ENCODE measurements around the gene LRRC49. TPM values are rescaled to one million over a fixed set of nuclear protein-coding genes. Genes with fewer than 3 reads are reported as not detected.

LRRC49 gene
- total and polyA plus RNA-seq, 2 experiments from 2014 or later, result 8.5 to 14.6 TPM

DNA sequence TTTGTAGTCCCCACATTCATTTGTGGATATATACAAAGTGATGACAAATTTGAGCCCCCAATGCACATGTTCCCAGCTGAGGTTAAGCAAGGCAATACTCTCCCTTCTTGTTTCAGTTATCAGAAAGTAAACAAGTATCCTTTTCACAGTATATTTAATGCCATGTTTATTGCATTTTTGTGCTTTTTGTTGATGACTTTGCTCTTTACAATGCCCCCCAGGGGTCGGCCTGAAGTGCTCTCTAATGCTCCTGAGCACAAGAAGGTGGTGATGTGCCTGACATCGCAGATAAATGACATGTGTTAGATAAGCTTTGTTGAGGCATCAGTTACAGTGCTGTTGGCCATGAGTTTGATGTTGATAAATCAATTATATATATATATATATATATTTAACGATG is 165.0 kb downstream of the LRRC49 start:
- Mint-ChIP-seq H3K27me3 (ENCODE audit: insufficient read depth, low read depth, poor library complexity) (no peaks in the 10 kb centered on the region), H3K27ac (no peak overlapping the region), H3K4me1 (no peaks in the 10 kb centered on the region), H3K4me3 (no peak overlapping the region), H3K36me3 (ENCODE audit: low read depth) (no peaks in the 10 kb centered on the region; the same call in 2 of the 3 replicates), H3K9me3 (no peaks in the 10 kb centered on the region; the same call in 2 of the 3 replicates)
- no peaks in the 10 kb centered on the region for H3K4me1 ChIP-seq (ENCODE audit: insufficient read depth)
- H3K4me3 ChIP-seq, result no peak overlapping the region
- H3K27me3 ChIP-seq (ENCODE audit: insufficient read depth), result no peaks in the 10 kb centered on the region
- no peaks in the 10 kb centered on the region for H4K20me1 ChIP-seq (replicated peaks; ENCODE audit: insufficient read depth)
- TF ChIP-seq STAT1 (IDR thresholded peaks at IDR 0.05; ENCODE audit: unreplicated experiment) (no peak), NANOG (IDR thresholded peaks at IDR 0.05; ENCODE audit: borderline replicate concordance) (no peak), ZNF331 (CRISPR knock-in tag; IDR thresholded peaks at IDR 0.05; ENCODE audit: low read depth) (no peak), POLR2AphosphoS5 (IDR thresholded peaks at IDR 0.05; ENCODE audit: low read depth) (no peak), EZH2phosphoT487 (IDR thresholded peaks at IDR 0.05; ENCODE audit: unreplicated experiment) (no peak), CREB1 (CRISPR knock-in tag; IDR thresholded peaks at IDR 0.05; ENCODE audit: low read depth) (no peak), JUNB (IDR thresholded peaks at IDR 0.05; ENCODE audit: unreplicated experiment) (no peak), EZH2 (IDR thresholded peaks at IDR 0.05; ENCODE audit: low read depth, unreplicated experiment) (no peak), ZNF114 (CRISPR knock-in tag; IDR thresholded peaks at IDR 0.05) (no peak)
- TF ChIP-seq, protein P1, sequence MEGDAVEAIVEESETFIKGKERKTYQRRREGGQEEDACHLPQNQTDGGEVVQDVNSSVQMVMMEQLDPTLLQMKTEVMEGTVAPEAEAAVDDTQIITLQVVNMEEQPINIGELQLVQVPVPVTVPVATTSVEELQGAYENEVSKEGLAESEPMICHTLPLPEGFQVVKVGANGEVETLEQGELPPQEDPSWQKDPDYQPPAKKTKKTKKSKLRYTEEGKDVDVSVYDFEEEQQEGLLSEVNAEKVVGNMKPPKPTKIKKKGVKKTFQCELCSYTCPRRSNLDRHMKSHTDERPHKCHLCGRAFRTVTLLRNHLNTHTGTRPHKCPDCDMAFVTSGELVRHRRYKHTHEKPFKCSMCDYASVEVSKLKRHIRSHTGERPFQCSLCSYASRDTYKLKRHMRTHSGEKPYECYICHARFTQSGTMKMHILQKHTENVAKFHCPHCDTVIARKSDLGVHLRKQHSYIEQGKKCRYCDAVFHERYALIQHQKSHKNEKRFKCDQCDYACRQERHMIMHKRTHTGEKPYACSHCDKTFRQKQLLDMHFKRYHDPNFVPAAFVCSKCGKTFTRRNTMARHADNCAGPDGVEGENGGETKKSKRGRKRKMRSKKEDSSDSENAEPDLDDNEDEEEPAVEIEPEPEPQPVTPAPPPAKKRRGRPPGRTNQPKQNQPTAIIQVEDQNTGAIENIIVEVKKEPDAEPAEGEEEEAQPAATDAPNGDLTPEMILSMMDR (conservative IDR thresholded peaks at IDR 0.05; ENCODE audit: low read depth in 2 of 2), result no peak
- TF ChIP-seq, protein P2, sequence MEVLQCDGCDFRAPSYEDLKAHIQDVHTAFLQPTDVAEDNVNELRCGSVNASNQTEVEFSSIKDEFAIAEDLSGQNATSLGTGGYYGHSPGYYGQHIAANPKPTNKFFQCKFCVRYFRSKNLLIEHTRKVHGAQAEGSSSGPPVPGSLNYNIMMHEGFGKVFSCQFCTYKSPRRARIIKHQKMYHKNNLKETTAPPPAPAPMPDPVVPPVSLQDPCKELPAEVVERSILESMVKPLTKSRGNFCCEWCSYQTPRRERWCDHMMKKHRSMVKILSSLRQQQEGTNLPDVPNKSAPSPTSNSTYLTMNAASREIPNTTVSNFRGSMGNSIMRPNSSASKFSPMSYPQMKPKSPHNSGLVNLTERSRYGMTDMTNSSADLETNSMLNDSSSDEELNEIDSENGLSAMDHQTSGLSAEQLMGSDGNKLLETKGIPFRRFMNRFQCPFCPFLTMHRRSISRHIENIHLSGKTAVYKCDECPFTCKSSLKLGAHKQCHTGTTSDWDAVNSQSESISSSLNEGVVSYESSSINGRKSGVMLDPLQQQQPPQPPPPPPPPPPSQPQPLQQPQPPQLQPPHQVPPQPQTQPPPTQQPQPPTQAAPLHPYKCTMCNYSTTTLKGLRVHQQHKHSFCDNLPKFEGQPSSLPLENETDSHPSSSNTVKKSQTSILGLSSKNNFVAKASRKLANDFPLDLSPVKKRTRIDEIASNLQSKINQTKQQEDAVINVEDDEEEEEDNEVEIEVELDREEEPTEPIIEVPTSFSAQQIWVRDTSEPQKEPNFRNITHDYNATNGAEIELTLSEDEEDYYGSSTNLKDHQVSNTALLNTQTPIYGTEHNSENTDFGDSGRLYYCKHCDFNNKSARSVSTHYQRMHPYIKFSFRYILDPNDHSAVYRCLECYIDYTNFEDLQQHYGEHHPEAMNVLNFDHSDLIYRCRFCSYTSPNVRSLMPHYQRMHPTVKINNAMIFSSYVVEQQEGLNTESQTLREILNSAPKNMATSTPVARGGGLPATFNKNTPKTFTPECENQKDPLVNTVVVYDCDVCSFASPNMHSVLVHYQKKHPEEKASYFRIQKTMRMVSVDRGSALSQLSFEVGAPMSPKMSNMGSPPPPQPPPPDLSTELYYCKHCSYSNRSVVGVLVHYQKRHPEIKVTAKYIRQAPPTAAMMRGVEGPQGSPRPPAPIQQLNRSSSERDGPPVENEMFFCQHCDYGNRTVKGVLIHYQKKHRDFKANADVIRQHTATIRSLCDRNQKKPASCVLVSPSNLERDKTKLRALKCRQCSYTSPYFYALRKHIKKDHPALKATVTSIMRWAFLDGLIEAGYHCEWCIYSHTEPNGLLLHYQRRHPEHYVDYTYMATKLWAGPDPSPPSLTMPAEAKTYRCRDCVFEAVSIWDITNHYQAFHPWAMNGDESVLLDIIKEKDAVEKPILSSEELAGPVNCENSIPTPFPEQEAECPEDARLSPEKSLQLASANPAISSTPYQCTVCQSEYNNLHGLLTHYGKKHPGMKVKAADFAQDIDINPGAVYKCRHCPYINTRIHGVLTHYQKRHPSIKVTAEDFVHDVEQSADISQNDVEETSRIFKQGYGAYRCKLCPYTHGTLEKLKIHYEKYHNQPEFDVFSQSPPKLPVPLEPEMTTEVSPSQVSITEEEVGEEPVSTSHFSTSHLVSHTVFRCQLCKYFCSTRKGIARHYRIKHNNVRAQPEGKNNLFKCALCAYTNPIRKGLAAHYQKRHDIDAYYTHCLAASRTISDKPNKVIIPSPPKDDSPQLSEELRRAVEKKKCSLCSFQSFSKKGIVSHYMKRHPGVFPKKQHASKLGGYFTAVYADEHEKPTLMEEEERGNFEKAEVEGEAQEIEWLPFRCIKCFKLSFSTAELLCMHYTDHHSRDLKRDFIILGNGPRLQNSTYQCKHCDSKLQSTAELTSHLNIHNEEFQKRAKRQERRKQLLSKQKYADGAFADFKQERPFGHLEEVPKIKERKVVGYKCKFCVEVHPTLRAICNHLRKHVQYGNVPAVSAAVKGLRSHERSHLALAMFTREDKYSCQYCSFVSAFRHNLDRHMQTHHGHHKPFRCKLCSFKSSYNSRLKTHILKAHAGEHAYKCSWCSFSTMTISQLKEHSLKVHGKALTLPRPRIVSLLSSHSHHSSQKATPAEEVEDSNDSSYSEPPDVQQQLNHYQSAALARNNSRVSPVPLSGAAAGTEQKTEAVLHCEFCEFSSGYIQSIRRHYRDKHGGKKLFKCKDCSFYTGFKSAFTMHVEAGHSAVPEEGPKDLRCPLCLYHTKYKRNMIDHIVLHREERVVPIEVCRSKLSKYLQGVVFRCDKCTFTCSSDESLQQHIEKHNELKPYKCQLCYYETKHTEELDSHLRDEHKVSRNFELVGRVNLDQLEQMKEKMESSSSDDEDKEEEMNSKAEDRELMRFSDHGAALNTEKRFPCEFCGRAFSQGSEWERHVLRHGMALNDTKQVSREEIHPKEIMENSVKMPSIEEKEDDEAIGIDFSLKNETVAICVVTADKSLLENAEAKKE (CRISPR knock-in tag; IDR thresholded peaks at IDR 0.05), result no peak
- TF ChIP-seq, protein P3, sequence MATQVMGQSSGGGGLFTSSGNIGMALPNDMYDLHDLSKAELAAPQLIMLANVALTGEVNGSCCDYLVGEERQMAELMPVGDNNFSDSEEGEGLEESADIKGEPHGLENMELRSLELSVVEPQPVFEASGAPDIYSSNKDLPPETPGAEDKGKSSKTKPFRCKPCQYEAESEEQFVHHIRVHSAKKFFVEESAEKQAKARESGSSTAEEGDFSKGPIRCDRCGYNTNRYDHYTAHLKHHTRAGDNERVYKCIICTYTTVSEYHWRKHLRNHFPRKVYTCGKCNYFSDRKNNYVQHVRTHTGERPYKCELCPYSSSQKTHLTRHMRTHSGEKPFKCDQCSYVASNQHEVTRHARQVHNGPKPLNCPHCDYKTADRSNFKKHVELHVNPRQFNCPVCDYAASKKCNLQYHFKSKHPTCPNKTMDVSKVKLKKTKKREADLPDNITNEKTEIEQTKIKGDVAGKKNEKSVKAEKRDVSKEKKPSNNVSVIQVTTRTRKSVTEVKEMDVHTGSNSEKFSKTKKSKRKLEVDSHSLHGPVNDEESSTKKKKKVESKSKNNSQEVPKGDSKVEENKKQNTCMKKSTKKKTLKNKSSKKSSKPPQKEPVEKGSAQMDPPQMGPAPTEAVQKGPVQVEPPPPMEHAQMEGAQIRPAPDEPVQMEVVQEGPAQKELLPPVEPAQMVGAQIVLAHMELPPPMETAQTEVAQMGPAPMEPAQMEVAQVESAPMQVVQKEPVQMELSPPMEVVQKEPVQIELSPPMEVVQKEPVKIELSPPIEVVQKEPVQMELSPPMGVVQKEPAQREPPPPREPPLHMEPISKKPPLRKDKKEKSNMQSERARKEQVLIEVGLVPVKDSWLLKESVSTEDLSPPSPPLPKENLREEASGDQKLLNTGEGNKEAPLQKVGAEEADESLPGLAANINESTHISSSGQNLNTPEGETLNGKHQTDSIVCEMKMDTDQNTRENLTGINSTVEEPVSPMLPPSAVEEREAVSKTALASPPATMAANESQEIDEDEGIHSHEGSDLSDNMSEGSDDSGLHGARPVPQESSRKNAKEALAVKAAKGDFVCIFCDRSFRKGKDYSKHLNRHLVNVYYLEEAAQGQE (IDR thresholded peaks at IDR 0.05; ENCODE audit: unreplicated experiment), result no peak
- TF ChIP-seq, protein P4, sequence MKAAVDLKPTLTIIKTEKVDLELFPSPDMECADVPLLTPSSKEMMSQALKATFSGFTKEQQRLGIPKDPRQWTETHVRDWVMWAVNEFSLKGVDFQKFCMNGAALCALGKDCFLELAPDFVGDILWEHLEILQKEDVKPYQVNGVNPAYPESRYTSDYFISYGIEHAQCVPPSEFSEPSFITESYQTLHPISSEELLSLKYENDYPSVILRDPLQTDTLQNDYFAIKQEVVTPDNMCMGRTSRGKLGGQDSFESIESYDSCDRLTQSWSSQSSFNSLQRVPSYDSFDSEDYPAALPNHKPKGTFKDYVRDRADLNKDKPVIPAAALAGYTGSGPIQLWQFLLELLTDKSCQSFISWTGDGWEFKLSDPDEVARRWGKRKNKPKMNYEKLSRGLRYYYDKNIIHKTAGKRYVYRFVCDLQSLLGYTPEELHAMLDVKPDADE (IDR thresholded peaks at IDR 0.05), result no peak
- no peaks in the 10 kb centered on the region for H3K36me3 ChIP-seq (ENCODE audit: insufficient read depth)
- H3K27ac ChIP-seq (ENCODE audit: low read depth), result no peak overlapping the region
- no peak overlapping the region for H2AFZ ChIP-seq
- H3F3A ChIP-seq (replicated peaks; ENCODE audit: low read depth), result no peaks in the 10 kb centered on the region
- ATAC-seq (no peak), DNase-seq (ENCODE audit: low spot score) (no peak)
- no peak overlapping the region for H3K4me2 ChIP-seq
- no peaks in the 10 kb centered on the region for H3K79me2 ChIP-seq (replicated peaks; ENCODE audit: insufficient read depth)
- H3K9me2 ChIP-seq (ENCODE audit: insufficient read depth), result no peaks in the 10 kb centered on the region

Data from GM23338 (cell line).